Keratinocyte (primary cell): ENCODE data around the gene EPG5. TPM values are rescaled to one million over a fixed set of nuclear protein-coding genes. Genes with fewer than 3 reads are reported as not detected.

ENCODE experiments used
- DNase-seq: peaks from one replicate; pipeline ENCODE4 v3.0.0-alpha.2; 2011; ENCODE audit warnings: low read depth, missing footprints, low spot score
- FAIRE-seq: peaks from 2 replicates; lab custom pipeline; 2011; peaks lifted over from hg19 to GRCh38; lab: Jason Lieb, UNC
- H2AFZ ChIP-seq: 2 replicates; pipeline ENCODE4 v1.6.0; 2012; ENCODE audit warnings: low read length, control low read depth, inconsistent platforms; ENCODE audit not compliant: control insufficient read depth
- H3K27ac ChIP-seq: 2 replicates; pipeline ENCODE4 v1.5.1; 2011; ENCODE audit warnings: low read length; ENCODE audit not compliant: control insufficient read depth, insufficient read depth
- H3K27me3 ChIP-seq: 3 replicates; pipeline ENCODE4 v1.6.0; 2011; ENCODE audit warnings: low read length; ENCODE audit not compliant: control insufficient read depth, insufficient read depth; ENCODE audit errors: extremely low read depth
- H3K36me3 ChIP-seq, 2 experiments: 2 replicates in 1 of 2; 3 replicates in 1 of 2; pipeline ENCODE4 v1.5.1; 2011; ENCODE audit warnings: low read length in 2 of 2, mild to moderate bottlenecking in 1 of 2; ENCODE audit not compliant: control insufficient read depth in 2 of 2, insufficient read depth in 2 of 2; ENCODE audit errors: extremely low read depth in 1 of 2
- H3K4me1 ChIP-seq: 3 replicates; pipeline ENCODE4 v1.5.1; 2011; ENCODE audit warnings: low read length; ENCODE audit not compliant: control insufficient read depth, insufficient read depth; ENCODE audit errors: extremely low read depth
- H3K4me2 ChIP-seq: 3 replicates; pipeline ENCODE4 v1.6.0; 2011; ENCODE audit warnings: low read depth, low read length; ENCODE audit not compliant: control insufficient read depth, insufficient read depth; ENCODE audit errors: extremely low read depth
- H3K4me3 ChIP-seq, 3 experiments: fragments of 200-600 bp in 1 of 3; sonication (generic) in 1 of 3; 2 replicates in 2 of 3; 3 replicates in 1 of 3; pipeline ENCODE4 v1.5.1; 2011 to 2016; ENCODE audit warnings: low read length in 3 of 3, mild to moderate bottlenecking in 3 of 3, control low read depth in 2 of 3, inconsistent platforms in 1 of 3, low read depth in 1 of 3, mixed read lengths in 1 of 3, mixed run types in 1 of 3, moderate library complexity in 1 of 3; ENCODE audit not compliant: control insufficient read depth in 2 of 3, insufficient read depth in 2 of 3; ENCODE audit errors: extremely low read depth in 1 of 3
- H3K79me2 ChIP-seq: 2 replicates; pipeline ENCODE4 v1.6.0; 2012; ENCODE audit warnings: low read length; ENCODE audit not compliant: control insufficient read depth, insufficient read depth
- H3K9ac ChIP-seq: 3 replicates; pipeline ENCODE4 v1.6.0; 2011; ENCODE audit warnings: low read length; ENCODE audit not compliant: control insufficient read depth, insufficient read depth; ENCODE audit errors: extremely low read depth
- H3K9me1 ChIP-seq: 3 replicates; pipeline ENCODE4 v1.6.0; 2011; ENCODE audit warnings: low read length; ENCODE audit not compliant: control insufficient read depth, insufficient read depth; ENCODE audit errors: extremely low read depth
- H3K9me3 ChIP-seq: 2 replicates; pipeline ENCODE4 v1.5.1; 2012; ENCODE audit warnings: low read depth, low read length; ENCODE audit not compliant: control insufficient read depth
- H4K20me1 ChIP-seq: 3 replicates; pipeline ENCODE4 v1.6.0; 2011; ENCODE audit warnings: low read length; ENCODE audit not compliant: control insufficient read depth, insufficient read depth; ENCODE audit errors: extremely low read depth
- CTCF ChIP-seq, 3 experiments: IDR thresholded peaks in 1 of 3; conservative IDR thresholded peaks in 1 of 3; optimal IDR thresholded peaks in 1 of 3; 2 replicates in 2 of 3; 3 replicates in 1 of 3; pipeline versions ENCODE3 to v1.5.1; 2011; ENCODE audit warnings: low read length in 3 of 3, mild to moderate bottlenecking in 3 of 3, moderate library complexity in 2 of 3, control low read depth in 1 of 3, inconsistent platforms in 1 of 3; ENCODE audit not compliant: insufficient read depth in 2 of 3; ENCODE audit errors: extremely low read depth in 1 of 3
- EZH2 ChIP-seq: IDR thresholded peaks from one replicate; pipeline ENCODE4 v1.6.1; 2012; ENCODE audit warnings: inconsistent platforms, mild to moderate bottlenecking, low read length, moderate library complexity
- dilution Hi-C: fragments of 300-500 bp; cut with MboI; formaldehyde crosslinking; loops from one replicate; pipeline ENCODE4 v1.7.0; 2020; ENCODE audit warnings: low sequenced_read_pairs; ENCODE audit not compliant: extremely low pct_ligation_motif_present
- polyA plus RNA-seq, 5 experiments: library from polyadenylated mRNA; depleted of rRNA in 3 of 5; stranded (reverse) in 3 of 5; stranded (forward) in 1 of 5; unstranded in 1 of 5; fragments of >200 nt; gene quantifications; 1 replicate in 1 of 5; 2 replicates in 3 of 5; 3 replicates in 1 of 5; pipeline versions ENCODE4 v1.2.1 to v1.2.3, GENCODE V29; 2011 to 2012; ENCODE audit warnings: missing spikeins in 2 of 5, low read depth in 1 of 5, low replicate concordance in 1 of 5

Gene EPG5
- polyA plus RNA-seq, 1 donor (not counting 4 experiments of a cell fraction or from before 2014, with no cell fraction given): 17.8 TPM

GRCh38 chr18:45926691-45927090 lies 40.4 kb downstream of the EPG5 start:
- no peak for TF ChIP-seq CTCF (optimal IDR thresholded peaks at IDR 0.05 in 1 of 3, IDR thresholded peaks at IDR 0.05 in 1 of 3, conservative IDR thresholded peaks at IDR 0.05 in 1 of 3; ENCODE audit: extremely low read depth in 1 of 3, insufficient read depth in 2 of 3, low read length in 3 of 3)
- TF ChIP-seq EZH2: no peak
- no peaks in the 10 kb centered on the region for H3K27me3 ChIP-seq
- DNase-seq (no peak), FAIRE-seq (no peak)
- dilution Hi-C loops: no loop called here
- peaks cover 11 to 15% of the 10 kb centered on the region in 2 experiments for H3K36me3 ChIP-seq
- H3K4me2 ChIP-seq: no peak overlapping the region
- no peak overlapping the region for H2AFZ ChIP-seq
- H3K4me1 ChIP-seq: no peaks in the 10 kb centered on the region
- no peak overlapping the region for H3K4me3 ChIP-seq
- no peaks in the 10 kb centered on the region for H3K79me2 ChIP-seq
- H3K27ac ChIP-seq: no peak overlapping the region
- no peak overlapping the region for H3K9ac ChIP-seq
- H3K9me3 ChIP-seq: no peaks in the 10 kb centered on the region
- no peaks in the 10 kb centered on the region for H3K9me1 ChIP-seq
- no peaks in the 10 kb centered on the region for H4K20me1 ChIP-seq

GRCh38 chr18:45926085-45926484 lies 41.0 kb downstream of the EPG5 start:
- no peaks in the 10 kb centered on the region for H3K27me3 ChIP-seq
- peaks cover 11 to 15% of the 10 kb centered on the region in 2 experiments for H3K36me3 ChIP-seq
- H3K27ac ChIP-seq: no peak overlapping the region
- DNase-seq: no peak
- H3K4me3 ChIP-seq: no peak overlapping the region
- no peaks in the 10 kb centered on the region for H3K9me1 ChIP-seq
- TF ChIP-seq CTCF (optimal IDR thresholded peaks at IDR 0.05 in 1 of 3, IDR thresholded peaks at IDR 0.05 in 1 of 3, conservative IDR thresholded peaks at IDR 0.05 in 1 of 3; ENCODE audit: extremely low read depth in 1 of 3, insufficient read depth in 2 of 3, low read length in 3 of 3) (no peak), EZH2 (no peak)
- dilution Hi-C loops: no loop called here
- H4K20me1 ChIP-seq: no peaks in the 10 kb centered on the region
- H3K9me3 ChIP-seq: no peaks in the 10 kb centered on the region
- H3K9ac ChIP-seq: no peak overlapping the region
- H3K4me2 ChIP-seq: no peak overlapping the region
- no peak overlapping the region for H2AFZ ChIP-seq
- no peak for FAIRE-seq
- no peaks in the 10 kb centered on the region for H3K79me2 ChIP-seq
- H3K4me1 ChIP-seq: no peaks in the 10 kb centered on the region
